ENCODE measurements around the gene SNX2.
A peak's percentile ranks its signal among the peaks of the same experiment; 100 is the strongest.
"Not testable (repeated sequence)": the region's sequence is repeated elsewhere in the genome, so short reads cannot be mapped to it uniquely, and the experiment has no call there.

The SNX2 gene

DNA sequence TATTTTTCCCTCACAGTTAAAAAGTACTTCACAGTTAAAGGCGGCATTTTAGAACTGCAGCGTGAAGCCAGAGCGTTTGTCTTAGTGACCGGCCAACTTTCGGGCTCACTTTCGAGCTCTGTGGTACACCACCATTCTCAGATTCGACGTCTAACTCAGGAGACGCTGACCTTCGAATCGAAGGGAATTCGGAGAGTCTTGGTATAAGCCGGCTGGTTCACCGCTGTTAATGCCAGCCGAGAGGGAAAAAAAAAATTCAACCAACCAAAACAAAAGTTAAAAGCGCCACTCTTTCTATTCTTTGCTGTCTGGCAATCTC lies 70.0 kb downstream of the SNX2 start:
- no peak for DNase-seq

DNA sequence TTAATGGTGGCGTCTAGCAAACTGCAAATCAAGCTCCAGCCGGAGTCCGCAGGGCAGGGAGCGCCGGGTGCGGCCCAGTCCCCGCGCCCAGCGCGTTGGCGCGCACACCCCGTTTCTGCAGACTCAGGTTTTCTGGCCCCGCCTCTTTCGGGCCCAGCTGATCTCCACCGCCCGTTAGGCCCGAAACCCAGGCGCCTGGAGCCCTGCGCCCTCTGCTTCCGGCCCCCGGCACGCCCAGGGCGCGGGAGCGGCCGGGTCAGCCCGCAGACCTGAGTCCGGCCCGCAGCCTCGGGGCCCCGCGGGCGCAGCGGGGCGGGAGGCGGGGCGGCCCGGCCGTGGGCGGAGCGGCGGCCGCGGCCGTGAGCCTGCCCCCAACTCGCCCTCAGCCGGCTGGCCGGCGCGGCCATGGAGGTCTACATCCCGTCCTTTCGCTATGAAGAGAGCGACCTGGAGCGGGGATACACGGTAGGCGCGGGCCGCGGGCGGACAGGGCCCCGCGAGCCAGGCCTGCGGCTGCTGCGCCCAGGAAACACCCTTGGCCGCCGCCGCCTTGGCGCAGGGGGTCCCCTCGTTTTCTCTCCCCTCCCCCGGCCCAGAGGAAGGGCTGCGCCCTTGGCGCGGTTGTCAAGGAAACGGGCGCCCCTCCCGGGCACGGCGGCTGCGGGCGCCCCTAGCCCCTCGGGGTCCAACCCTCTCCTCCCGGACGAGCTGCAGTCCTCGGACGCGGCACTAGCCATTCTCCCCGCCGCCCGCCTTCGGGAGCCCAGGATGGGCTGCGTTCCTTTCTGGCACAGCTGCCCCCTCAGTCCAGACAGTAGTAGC lies 70.6 kb downstream of the SNX2 start, which contains the start of gene SNX24:
SNX24 (plus strand) TSS at position 385 of the 822 bp plus-strand sequence; CDS start at position 406, 21 bp downstream.
- peak; percentile 58 for DNase-seq

DNA sequence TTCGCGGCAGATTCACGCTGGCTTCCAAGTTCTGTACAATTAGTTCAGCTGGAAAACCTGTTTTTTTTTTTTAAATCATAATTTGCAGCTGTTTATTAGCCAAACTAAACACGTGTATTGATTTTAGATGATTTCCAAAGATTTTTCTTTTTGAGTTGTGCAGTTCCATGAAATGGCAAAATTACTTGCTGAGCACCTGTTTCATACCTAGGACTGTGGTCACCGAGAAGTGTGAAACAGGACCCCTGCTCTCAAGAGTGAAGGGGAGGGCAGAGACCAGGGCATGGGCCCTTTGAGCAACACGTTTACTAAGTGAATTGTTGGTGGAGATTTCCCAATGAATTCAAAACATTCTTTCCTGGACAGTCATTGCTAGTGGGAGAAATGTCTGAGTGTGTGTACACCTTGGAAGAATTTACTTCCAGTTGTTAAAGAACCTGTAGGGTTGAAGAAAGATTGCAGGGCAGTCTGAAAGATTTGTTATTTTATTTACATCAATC lies 71.2 kb downstream of the SNX2 start:
- DNase-seq, result no peak

DNA sequence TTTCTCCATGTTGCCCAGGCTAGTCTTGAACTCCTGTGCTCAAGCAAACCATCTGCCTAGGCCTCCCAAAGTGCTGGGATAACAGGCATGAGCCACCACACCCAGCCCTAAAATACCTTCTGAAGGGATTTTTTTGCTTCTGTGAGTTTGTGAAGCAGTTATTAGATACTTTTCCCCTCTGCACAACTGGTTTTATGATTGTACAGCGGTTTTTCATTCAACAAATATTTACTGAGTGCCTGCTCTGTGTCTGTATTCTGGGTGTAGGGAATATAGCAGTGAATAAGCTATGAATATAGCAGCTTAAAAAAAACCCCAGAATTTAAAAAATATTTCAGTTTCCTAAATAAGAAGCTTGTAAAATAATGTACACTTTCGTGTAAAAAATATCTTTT lies 72.8 kb downstream of the SNX2 start:
- DNase-seq, result no peak

DNA sequence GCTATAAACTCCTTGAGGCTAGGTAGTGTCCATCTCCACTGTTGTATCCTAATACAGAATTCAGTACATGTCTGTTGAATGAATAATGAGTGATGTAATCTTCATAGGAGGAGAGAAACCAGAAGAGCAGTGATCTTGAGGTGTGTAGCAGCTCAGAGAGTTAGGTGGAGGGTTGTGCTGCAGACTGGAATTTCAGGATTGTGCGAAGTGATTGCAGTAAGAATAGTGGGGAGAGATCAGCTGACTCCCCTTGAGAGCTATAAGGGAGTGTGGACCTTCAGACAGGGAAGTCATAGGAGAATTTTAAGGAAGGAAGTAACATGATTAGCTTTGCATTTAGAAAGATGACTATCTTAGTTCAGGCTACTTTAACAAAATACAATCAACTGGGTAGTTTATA lies 74.9 kb downstream of the SNX2 start:
- DNase-seq, result no peak

DNA sequence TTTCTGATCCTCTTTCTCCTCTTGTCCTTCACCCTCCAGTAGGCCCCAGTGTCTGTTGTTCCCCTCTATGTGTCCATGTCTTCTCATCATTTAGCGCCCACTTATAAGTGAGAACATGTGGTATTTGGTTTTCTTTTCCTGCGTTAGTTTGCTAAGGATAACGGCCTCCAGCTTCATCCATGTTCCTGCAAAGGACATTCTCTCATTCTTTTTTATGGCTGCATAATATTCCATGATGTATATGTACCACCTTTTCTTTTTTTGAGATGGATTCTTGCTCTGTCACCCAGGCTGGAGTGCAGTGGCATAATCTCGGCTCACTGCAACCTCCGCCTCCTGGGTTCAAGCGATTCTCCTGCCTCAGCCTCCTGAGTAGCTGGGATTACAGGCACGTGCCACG lies 82.7 kb downstream of the SNX2 start:
- not testable (repeated sequence) for DNase-seq

DNA sequence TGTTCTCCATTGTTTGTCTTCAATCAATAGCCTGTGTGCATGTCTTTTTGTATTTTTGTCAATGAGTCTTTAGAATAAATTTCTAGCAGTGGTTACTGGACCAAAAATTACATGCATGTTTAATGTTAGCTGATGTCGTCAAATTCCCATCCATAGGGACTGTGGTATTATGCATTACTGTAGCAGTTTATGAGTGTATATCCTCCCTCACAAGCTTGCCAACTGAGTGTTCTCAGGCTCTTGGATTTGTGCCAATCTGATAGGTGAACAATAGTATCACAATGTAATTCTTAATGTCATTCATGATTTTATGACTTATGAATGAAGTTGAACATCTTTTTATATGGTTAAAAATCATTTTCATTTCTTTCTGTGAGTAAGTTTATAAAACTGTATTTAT lies 83.6 kb downstream of the SNX2 start:
- peak; percentile 6 for DNase-seq

DNA sequence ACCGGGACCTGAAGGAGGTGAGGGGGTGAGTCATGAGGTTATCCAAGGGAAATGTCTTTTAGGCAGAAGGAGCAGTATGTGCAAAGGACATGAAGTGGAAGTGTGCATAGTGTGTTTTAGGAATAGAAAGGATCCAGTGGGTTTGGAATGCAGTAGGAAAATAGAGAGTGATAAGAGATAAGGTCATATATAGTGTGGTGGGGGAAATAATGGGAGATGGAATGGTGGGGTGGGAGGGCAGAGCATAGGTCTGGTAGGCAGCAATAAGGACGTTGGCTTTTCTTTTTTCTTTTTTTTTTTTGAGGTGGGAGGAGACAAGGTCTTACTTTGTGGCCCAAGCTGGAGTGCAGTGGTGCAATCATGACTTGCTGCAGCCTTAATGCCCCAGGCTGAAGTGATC lies 88.4 kb downstream of the SNX2 start:
- DNase-seq, result no peak

DNA sequence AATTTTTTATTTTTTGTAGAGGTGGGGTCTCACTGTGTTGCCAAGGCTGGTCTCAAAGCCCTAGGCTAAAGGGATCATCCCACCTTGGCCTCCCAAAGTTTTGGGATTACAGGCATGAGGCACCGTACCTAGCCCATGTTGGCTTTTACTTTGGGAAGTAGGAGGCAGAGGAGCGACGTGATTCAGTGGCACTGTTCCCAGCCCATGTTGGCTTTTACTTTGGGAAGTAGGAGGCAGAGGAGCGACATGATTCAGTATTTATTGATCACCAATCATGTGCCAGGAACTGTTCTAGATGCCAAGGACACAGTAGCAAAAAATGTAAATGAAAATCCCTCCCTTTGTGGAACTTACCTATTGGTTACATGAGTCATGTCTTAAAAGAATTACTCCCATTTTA lies 88.8 kb downstream of the SNX2 start:
- DNase-seq, result no peak

DNA sequence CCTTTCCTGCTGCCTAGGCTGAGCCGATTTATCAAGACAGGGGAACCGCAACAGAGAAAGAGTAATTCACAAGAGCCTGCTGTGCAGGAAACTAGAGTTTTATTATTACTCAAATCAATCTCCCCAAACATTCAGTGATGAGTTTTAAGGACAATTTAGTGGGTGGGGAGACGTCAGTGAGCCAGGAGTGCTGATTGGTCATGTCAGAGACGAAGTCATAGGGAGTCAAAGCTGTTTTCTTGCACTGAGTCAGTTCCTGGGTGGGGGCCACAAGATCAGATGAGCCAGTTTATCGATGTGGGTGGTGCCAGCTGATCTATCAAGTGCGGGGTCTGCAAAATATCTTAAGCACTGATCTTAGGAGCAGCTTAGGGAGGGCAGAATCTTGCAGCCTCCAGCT lies 89.5 kb downstream of the SNX2 start:
- no peak for DNase-seq

DNA sequence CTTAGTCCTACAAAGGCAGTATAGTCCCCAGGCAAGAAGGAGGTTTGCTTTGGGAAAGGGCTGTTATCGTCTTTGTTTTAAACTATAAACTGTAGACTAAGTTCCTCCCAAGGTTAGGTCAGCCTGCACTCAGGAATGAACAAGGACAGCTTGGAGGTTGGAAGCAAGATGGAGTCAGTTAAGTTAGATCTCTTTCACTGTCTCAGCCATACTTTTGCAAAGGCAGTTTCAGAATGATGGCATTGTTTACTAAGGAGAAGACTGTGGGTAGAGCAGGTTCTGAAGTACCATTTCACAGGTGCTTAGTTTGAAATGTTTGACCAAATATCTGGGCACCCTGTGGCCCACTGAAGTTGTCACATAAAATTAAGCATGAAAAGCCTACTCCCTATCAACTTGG lies 90.0 kb downstream of the SNX2 start:
- DNase-seq, result no peak

DNA sequence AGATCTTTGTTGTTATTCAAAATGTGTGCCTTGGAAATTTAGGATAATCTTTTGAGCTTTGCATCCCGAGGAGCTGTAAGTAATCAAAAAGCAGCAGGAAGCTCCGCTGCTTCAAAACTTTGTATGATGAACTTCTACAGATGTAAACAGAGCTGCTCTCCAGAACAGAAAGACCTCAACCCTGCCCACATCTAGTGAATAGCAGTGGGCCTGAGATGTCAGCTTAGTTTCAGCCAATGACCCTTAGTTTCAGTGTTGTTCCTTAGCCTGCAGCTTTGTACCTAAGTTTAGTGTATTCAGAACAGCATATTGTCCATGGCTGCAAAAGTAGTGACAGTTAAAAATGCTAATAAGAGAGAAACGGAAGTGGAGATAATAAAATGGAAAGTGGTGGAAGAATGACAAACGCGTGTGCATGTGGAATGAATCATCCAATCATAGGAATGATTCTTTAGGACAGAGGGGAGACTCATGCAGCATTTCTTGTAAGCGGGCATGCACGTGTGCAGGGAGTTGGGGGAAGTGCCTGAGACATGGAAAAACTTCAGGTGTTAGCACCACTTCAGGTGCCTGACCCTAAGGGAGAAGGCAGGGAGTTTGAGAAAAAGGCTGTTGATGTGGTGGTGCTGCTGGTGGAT lies 95.5 kb downstream of the SNX2 start:
- no peak for DNase-seq

DNA sequence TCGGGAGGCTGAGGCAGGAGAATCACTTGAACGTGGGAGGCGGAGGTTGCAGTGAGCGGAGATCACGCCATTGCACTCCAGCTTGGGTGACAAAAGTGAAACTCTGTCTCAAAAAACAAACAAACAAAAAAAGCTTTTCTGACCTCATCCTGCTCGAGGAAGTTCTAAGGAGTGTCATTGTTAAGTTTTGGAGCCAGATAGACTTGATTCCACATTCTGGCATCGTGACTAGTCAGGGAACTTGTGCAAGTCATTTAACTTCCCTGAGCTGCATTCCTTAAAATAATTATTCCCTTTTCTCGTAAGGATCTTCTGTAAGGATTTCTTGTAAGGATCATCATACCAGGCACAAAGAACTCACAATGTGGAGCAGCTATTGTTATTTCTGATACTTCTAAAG lies 96.8 kb downstream of the SNX2 start:
- no peak for DNase-seq

DNA sequence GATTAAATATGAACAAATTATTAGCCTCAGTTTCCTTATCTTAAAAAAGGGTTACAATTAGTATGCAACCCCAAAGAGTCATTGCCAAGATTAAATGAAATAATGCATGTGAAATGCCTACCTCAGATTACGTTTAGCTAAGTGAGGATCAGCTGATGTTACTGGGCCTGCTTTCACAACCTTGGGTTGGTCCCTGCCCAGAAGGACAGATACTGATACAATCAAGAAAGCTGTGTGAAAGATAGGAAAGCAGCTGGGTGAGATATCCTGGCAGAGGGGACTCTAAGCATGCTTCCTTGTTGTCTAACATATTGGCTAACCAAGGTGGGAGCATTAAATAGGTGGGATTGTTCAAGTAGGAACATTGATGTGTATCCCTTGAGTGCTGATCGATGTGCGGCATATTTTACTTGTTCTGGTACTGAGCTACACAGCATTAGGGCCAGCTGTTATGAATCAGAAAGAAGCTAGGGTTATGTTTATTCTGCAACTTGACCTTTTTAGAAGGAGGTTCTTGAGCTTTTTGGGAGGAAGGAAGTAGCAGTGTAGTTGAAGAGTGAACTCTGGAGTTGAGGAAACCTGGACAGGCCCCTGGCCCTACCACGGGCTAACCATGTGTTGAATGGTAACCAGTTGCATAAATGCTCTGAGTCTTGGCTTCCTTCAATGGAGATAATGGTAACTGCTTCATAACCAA lies 99.4 kb downstream of the SNX2 start:
- DNase-seq, result no peak

DNA sequence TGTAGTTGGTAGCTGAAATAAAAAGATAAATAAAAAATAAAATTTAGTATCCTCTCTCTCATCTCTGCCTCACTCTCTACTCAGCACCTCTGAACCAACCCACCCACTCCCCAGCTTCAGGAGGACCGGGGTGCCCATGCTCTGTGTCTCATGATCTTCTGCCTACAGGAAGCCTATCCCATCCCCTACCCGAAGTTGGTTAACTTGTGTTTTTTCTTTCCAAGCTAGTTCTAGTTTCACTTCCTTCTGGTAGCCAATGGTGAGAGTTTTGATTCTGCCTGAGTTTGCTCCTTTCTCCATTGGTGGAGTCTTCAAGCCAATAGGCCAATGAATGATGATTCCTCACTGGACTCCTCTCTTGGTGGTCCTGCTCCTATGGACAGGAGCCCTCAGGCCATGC lies 102.6 kb downstream of the SNX2 start:
- DNase-seq, result no peak

DNA sequence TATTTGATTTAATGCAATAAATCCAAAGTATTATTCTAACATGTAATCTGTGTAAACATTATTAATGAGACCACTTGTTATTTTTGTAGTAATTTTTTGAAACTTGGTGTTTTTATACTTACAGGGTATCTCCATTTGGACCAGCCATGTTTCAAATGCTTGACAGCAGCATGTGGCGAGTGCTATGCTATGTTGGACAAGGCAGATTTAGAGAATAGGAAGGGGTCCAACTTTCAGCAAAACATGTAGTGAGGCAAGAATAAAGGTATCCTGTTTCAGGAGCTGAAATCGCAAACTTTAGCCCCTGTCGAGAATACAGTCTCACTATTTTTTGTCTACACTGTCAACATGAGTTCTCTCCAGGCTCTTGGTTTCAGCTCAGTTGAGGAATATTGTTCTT lies 104.2 kb downstream of the SNX2 start:
- no peak for DNase-seq
